PC-9 (cell line): ENCODE data around the gene SPOCK2. TPM values are rescaled to one million over a fixed set of nuclear protein-coding genes. Genes with fewer than 3 reads are reported as not detected.

Experiments used
- BruUV-seq: library from RNA; stranded (reverse); fragments of 400-500 nt; replicated peaks from 2 replicates; lab custom pipeline; 2021; lab: Mats Ljungman, UMichigan
- CTCF ChIA-PET: fragments of 300-600 bp; sonication (Branson Sonifier 250); formaldehyde crosslinking; loops from one replicate; lab custom pipeline; 2022; ENCODE audit warnings: antibody characterized with exemption; lab: Charles Lee
- POLR2A ChIA-PET: fragments of 300-600 bp; sonication (Branson Sonifier 250); formaldehyde crosslinking; loops from one replicate; lab custom pipeline; 2022; ENCODE audit warnings: antibody characterized with exemption; ENCODE audit not compliant: unreplicated experiment; lab: Charles Lee
- DNase-seq, 2 experiments: peaks; one replicate each; pipeline versions ENCODE4 v3.0.0 to v3.0.0-alpha.2; 2015 to 2022; ENCODE audit warnings: mixed read lengths in 1 of 2
- H2AFZ ChIP-seq: fragments of 200-600 bp; sonication (generic); 2 replicates; pipeline ENCODE4 v1.8.1; 2017; ENCODE audit warnings: antibody characterized with exemption
- H3F3A ChIP-seq: fragments of 200-600 bp; sonication (generic); 2 replicates; pipeline ENCODE4 v1.8.1; 2017; ENCODE audit warnings: antibody characterized with exemption, mild to moderate bottlenecking, low read depth; ENCODE audit not compliant: insufficient read depth
- H3K27ac ChIP-seq: fragments of 200-600 bp; sonication (generic); 2 replicates; pipeline ENCODE4 v1.6.1; 2016; ENCODE audit warnings: mixed run types
- H3K27me3 ChIP-seq: fragments of 200-600 bp; sonication (generic); 2 replicates; pipeline ENCODE4 v1.6.1; 2016; ENCODE audit warnings: low read depth, mixed run types; ENCODE audit not compliant: insufficient read depth
- H3K36me3 ChIP-seq: fragments of 200-600 bp; sonication (generic); 2 replicates; pipeline ENCODE4 v1.6.1; 2016; ENCODE audit warnings: low read depth, mixed run types
- H3K4me1 ChIP-seq: fragments of 200-600 bp; sonication (generic); replicated peaks from 2 replicates; pipeline ENCODE4 v1.6.1; 2016; ENCODE audit warnings: mixed run types; ENCODE audit not compliant: insufficient read depth
- H3K4me2 ChIP-seq: fragments of 200-600 bp; sonication (generic); 2 replicates; pipeline ENCODE4 v1.6.1; 2017; ENCODE audit warnings: mixed run types
- H3K4me3 ChIP-seq: fragments of 200-600 bp; sonication (generic); 2 replicates; pipeline ENCODE4 v1.6.1; 2016; ENCODE audit warnings: mixed run types
- H3K79me2 ChIP-seq: fragments of 200-600 bp; sonication (generic); 2 replicates; pipeline ENCODE4 v1.6.1; 2017; ENCODE audit warnings: low read depth, mixed run types
- H3K9me2 ChIP-seq: fragments of 200-600 bp; sonication (generic); 2 replicates; pipeline ENCODE4 v1.8.1; 2017; ENCODE audit warnings: mild to moderate bottlenecking; ENCODE audit not compliant: insufficient read depth
- H3K9me3 ChIP-seq: fragments of 200-600 bp; sonication (generic); 2 replicates; pipeline ENCODE4 v1.8.1; 2016; ENCODE audit warnings: low read depth; ENCODE audit not compliant: insufficient read depth
- H4K20me1 ChIP-seq: fragments of 200-600 bp; sonication (generic); 2 replicates; pipeline ENCODE4 v1.8.1; 2017; ENCODE audit not compliant: insufficient read depth
- CTCF ChIP-seq: fragments of 200-600 bp; sonication (generic); conservative IDR thresholded peaks from 2 replicates; pipeline ENCODE4 v1.6.1; 2017; ENCODE audit warnings: mixed run types, antibody characterized with exemption, mild to moderate bottlenecking, moderate library complexity
- EZH2 ChIP-seq: fragments of 200-600 bp; sonication (generic); IDR thresholded peaks from 2 replicates; pipeline ENCODE4 v1.8.0; 2017; ENCODE audit warnings: antibody characterized with exemption, low read depth
- intact Hi-C: fragments of 100-400 bp; cut with micrococcal nuclease; formaldehyde crosslinking; loops from one replicate; pipeline ENCODE4 v1.10.0; 2022; ENCODE audit not compliant: unreplicated experiment
- total RNA-seq: library from RNA; stranded (reverse); gene quantifications from 2 replicates; pipeline ENCODE4 v1.2.3, GENCODE V29; 2021

The SPOCK2 gene
- total RNA-seq, 1 experiment from 2014 or later, result 5.3 TPM

- H3K4me1 ChIP-seq, result peaks cover 46% of the 10 kb centered on the region
- no peaks in the 10 kb centered on the region for H3K9me3 ChIP-seq
- H2AFZ ChIP-seq, result no peak overlapping the region
- CTCF ChIA-PET, result no interaction called here
- no peak overlapping the region for H3K27ac ChIP-seq
- H3K79me2 ChIP-seq, result peaks cover 7% of the 10 kb centered on the region; the same call in 1 of the 2 replicates
- no peak overlapping the region for H3K4me3 ChIP-seq
- no peak for DNase-seq
- no peaks in the 10 kb centered on the region for H3K9me2 ChIP-seq
- POLR2A ChIA-PET, result no interaction called here
- no peaks in the 10 kb centered on the region for H4K20me1 ChIP-seq
- intact Hi-C loops, result no loop called here
- peaks cover 39% of the 10 kb centered on the region for H3F3A ChIP-seq
- no peak overlapping the region for H3K4me2 ChIP-seq
- BruUV-seq, result no TSS peak
- H3K36me3 ChIP-seq, result peaks cover 4% of the 10 kb centered on the region; the same call in 1 of the 2 replicates
- TF ChIP-seq CTCF (no peak), EZH2 (no peak)
- H3K27me3 ChIP-seq, result no peaks in the 10 kb centered on the region
Measured at GRCh38 chr10:72104472-72105097, 16.2 kb upstream of the SPOCK2 start.

GRCh38 chr10:72099600-72099921 is 11.2 kb upstream of the SPOCK2 start:
- POLR2A ChIA-PET, result no interaction called here

GRCh38 chr10:72098836-72099599 is 10.7 kb upstream of the SPOCK2 start:
- no peak for DNase-seq
- ChIA-PET CTCF (no interaction called here), POLR2A (interaction anchor here (0.7 kb wide), 1 partner anchor 251 kb away, joined by 12 read pairs; no protein-coding TSS in a partner anchor)
- TF ChIP-seq CTCF (no peak), EZH2 (no peak)
- peak overlapping the region; percentile 68 for H3K27ac ChIP-seq
- H3K4me2 ChIP-seq, result peak overlapping the region; percentile 46
- H2AFZ ChIP-seq, result no peak overlapping the region
- no peaks in the 10 kb centered on the region for H3K9me2 ChIP-seq
- intact Hi-C loops, result loop anchor here (5.0 kb wide), 1 partner anchor 173 kb away; the partner anchor contains the start of gene DDIT4
- H3K79me2 ChIP-seq, result no peaks in the 10 kb centered on the region
- no peaks in the 10 kb centered on the region for H3K9me3 ChIP-seq
- H4K20me1 ChIP-seq, result no peaks in the 10 kb centered on the region
- peaks cover 46% of the 10 kb centered on the region for H3K4me1 ChIP-seq
- H3K36me3 ChIP-seq, result peaks cover 22% of the 10 kb centered on the region
- H3F3A ChIP-seq, result peaks cover 36% of the 10 kb centered on the region
- BruUV-seq, result no TSS peak
- H3K27me3 ChIP-seq, result no peaks in the 10 kb centered on the region
- no peak overlapping the region for H3K4me3 ChIP-seq

More at GRCh38 chr10:72099600-72099921, 11.2 kb upstream of the SPOCK2 start:
- Histone ChIP-seq H3K27me3 (no peaks in the 10 kb centered on the region), H3K9me2 (no peaks in the 10 kb centered on the region), H3K4me2 (no peak overlapping the region), H2AFZ (no peak overlapping the region), H3K4me1 (peaks cover 46% of the 10 kb centered on the region), H3K36me3 (peaks cover 16% of the 10 kb centered on the region), H3K9me3 (no peaks in the 10 kb centered on the region), H4K20me1 (no peaks in the 10 kb centered on the region), H3K27ac (no peak overlapping the region), H3F3A (peaks cover 36% of the 10 kb centered on the region), H3K79me2 (no peaks in the 10 kb centered on the region), H3K4me3 (no peak overlapping the region)
- BruUV-seq, result no TSS peak
- intact Hi-C loops, result loop anchor here (5.0 kb wide), 1 partner anchor 173 kb away; the partner anchor contains the start of gene DDIT4
- CTCF ChIA-PET, result no interaction called here
- no peak for TF ChIP-seq CTCF
- no peak for TF ChIP-seq EZH2
- DNase-seq, result no peak
